Liver (tissue), 10 donors: ENCODE data around the gene FAM25A. TPM values are rescaled to one million over a fixed set of nuclear protein-coding genes. Genes with fewer than 3 reads are reported as not detected.

Experiments used
- DNase-seq: peaks from one replicate; pipeline ENCODE4 v3.0.0-alpha.2; 2017; ENCODE audit warnings: low spot score
- H3K27ac ChIP-seq, 2 donors: one replicate each; pipeline ENCODE4 v1.7.0; 2013; ENCODE audit warnings: inconsistent platforms in 2 of 2, low read length in 2 of 2, control low read depth in 1 of 2, low read depth in 1 of 2, mild to moderate bottlenecking in 1 of 2
- H3K27me3 ChIP-seq, 4 donors: one replicate each; pipeline versions ENCODE4 v1.6.1 to v1.7.0; 2013; ENCODE audit warnings: low read length in 3 of 4, inconsistent platforms in 1 of 4, mild to moderate bottlenecking in 1 of 4, moderate library complexity in 1 of 4; ENCODE audit not compliant: control insufficient read depth in 4 of 4, insufficient read depth in 4 of 4
- H3K36me3 ChIP-seq, 4 donors: one replicate each; pipeline versions ENCODE4 v1.6.1 to v1.7.0; 2013; ENCODE audit warnings: low read length in 3 of 4, mild to moderate bottlenecking in 3 of 4, low read depth in 1 of 4, moderate library complexity in 1 of 4; ENCODE audit not compliant: control insufficient read depth in 4 of 4, insufficient read depth in 3 of 4
- H3K4me1 ChIP-seq, 4 donors: one replicate each; pipeline versions ENCODE4 v1.6.1 to v1.7.0; 2013; ENCODE audit warnings: low read length in 3 of 4, mild to moderate bottlenecking in 3 of 4, moderate library complexity in 1 of 4; ENCODE audit not compliant: control insufficient read depth in 4 of 4, insufficient read depth in 4 of 4
- H3K4me3 ChIP-seq, 3 donors: one replicate each; pipeline versions ENCODE4 v1.6.1 to v1.7.0; 2013; ENCODE audit warnings: low read length in 3 of 3, control low read depth in 1 of 3, low read depth in 1 of 3, mild to moderate bottlenecking in 1 of 3
- H3K9ac ChIP-seq, 2 donors: one replicate each; pipeline ENCODE4 v1.7.0; 2013; ENCODE audit warnings: low read length in 2 of 2, mild to moderate bottlenecking in 2 of 2, moderate library complexity in 2 of 2, control low read depth in 1 of 2, low read depth in 1 of 2
- H3K9me3 ChIP-seq, 4 donors: one replicate each; pipeline versions ENCODE4 v1.6.1 to v1.7.0; 2013; ENCODE audit warnings: low read length in 3 of 4; ENCODE audit not compliant: control insufficient read depth in 4 of 4
- EGR1 ChIP-seq, 2 donors: IDR thresholded peaks; 2 replicates each; pipeline ENCODE4 v1.6.1; 2016 to 2018; ENCODE audit warnings: antibody characterized with exemption in 2 of 2, low read depth in 2 of 2
- FOXA1 ChIP-seq: IDR thresholded peaks from 2 replicates; pipeline ENCODE4 v1.6.1; 2016; ENCODE audit warnings: antibody characterized with exemption
- FOXA2 ChIP-seq: IDR thresholded peaks from 2 replicates; pipeline ENCODE4 v1.6.1; 2016; ENCODE audit warnings: antibody characterized with exemption
- GABPA ChIP-seq, 2 donors: IDR thresholded peaks in 1 of 2; conservative IDR thresholded peaks in 1 of 2; 2 replicates each; pipeline ENCODE4 v1.6.1; 2016; ENCODE audit warnings: antibody characterized with exemption in 2 of 2, mild to moderate bottlenecking in 1 of 2, moderate library complexity in 1 of 2
- HNF4A ChIP-seq, 2 donors: conservative IDR thresholded peaks; 2 replicates each; pipeline ENCODE4 v1.6.1; 2016; ENCODE audit warnings: antibody characterized with exemption in 2 of 2, mild to moderate bottlenecking in 2 of 2
- HNF4G ChIP-seq: IDR thresholded peaks from 2 replicates; pipeline ENCODE4 v1.6.1; 2016; ENCODE audit warnings: antibody characterized with exemption
- JUND ChIP-seq, 2 donors: IDR thresholded peaks; 2 replicates each; pipeline ENCODE4 v1.6.1; 2016; ENCODE audit warnings: antibody characterized with exemption in 2 of 2
- NR2F2 ChIP-seq: IDR thresholded peaks from 2 replicates; pipeline ENCODE4 v1.6.1; 2016; ENCODE audit warnings: antibody characterized with exemption
- RAD21 ChIP-seq, 2 donors: IDR thresholded peaks; 2 replicates each; pipeline ENCODE4 v1.6.1; 2016; ENCODE audit warnings: antibody characterized with exemption in 2 of 2, mild to moderate bottlenecking in 2 of 2
- RXRA ChIP-seq, 2 donors: IDR thresholded peaks; 2 replicates each; pipeline ENCODE4 v1.6.1; 2017 to 2018; ENCODE audit warnings: antibody characterized with exemption in 2 of 2, mild to moderate bottlenecking in 1 of 2
- SP1 ChIP-seq: IDR thresholded peaks from 2 replicates; pipeline ENCODE4 v1.6.1; 2018; ENCODE audit warnings: antibody characterized with exemption, mild to moderate bottlenecking
- TAF1 ChIP-seq: conservative IDR thresholded peaks from 2 replicates; pipeline ENCODE4 v1.6.1; 2016; ENCODE audit warnings: antibody characterized with exemption, mild to moderate bottlenecking
- YY1 ChIP-seq: IDR thresholded peaks from 2 replicates; pipeline ENCODE4 v1.6.1; 2016; ENCODE audit warnings: antibody characterized with exemption, mild to moderate bottlenecking
- WGBS: extraction: QIAGEN DNeasy Blood & Tissue Kit; methylation state at CpG from one replicate; pipeline ENCODE4 v1.1.7; 2013; 5-methylcytosine and 5-hydroxymethylcytosine counted together
- polyA plus RNA-seq, 2 donors: library from polyadenylated mRNA; stranded (reverse) in 1 of 2; unstranded in 1 of 2; fragments of 200-250 nt in 1 of 2; fragments of >200 nt in 1 of 2; fragmentation: Nextera tagmentation in 1 of 2; extraction: Ambion mirVana in 1 of 2; gene quantifications; one replicate each; pipeline versions ENCODE4 v1.2.1 to v1.2.3, GENCODE V29; 2013 to 2015
- small RNA-seq: library from RNA; depleted of rRNA; stranded (forward); fragments of <200 nt; gene quantifications from one replicate; pipeline ENCODE3, GENCODE V24; 2014
- total RNA-seq, 2 donors: library from RNA; depleted of rRNA; stranded (reverse); fragments of >200 nt; gene quantifications; one replicate each; pipeline ENCODE4 v1.2.3, GENCODE V29; 2014
- TF ChIP-seq, protein P1 (sequence below): IDR thresholded peaks from 2 replicates; pipeline ENCODE4 v1.6.1; 2016; ENCODE audit warnings: antibody characterized with exemption
- TF ChIP-seq, protein P2 (sequence below): IDR thresholded peaks from 2 replicates; pipeline ENCODE4 v1.6.1; 2016; ENCODE audit warnings: antibody characterized with exemption
- TF ChIP-seq, protein P3 (sequence below): fragments of 150-350 bp; IDR thresholded peaks from 2 replicates; pipeline ENCODE4 v1.5.1; 2017; ENCODE audit warnings: improper control_type of control experiment, low read depth, low read length; ENCODE audit not compliant: missing input control
- TF ChIP-seq, protein P4 (sequence below): IDR thresholded peaks from 2 replicates; pipeline ENCODE4 v1.6.1; 2016; ENCODE audit warnings: antibody characterized with exemption, mild to moderate bottlenecking
- TF ChIP-seq, protein P5 (sequence below): IDR thresholded peaks from 2 replicates; pipeline ENCODE4 v1.6.1; 2016; ENCODE audit warnings: antibody characterized with exemption
- donor health status: healthy.
- donor health status: healthy.
- donor health status: healthy.
- donor health status: healthy.
- donor health status: healthy.

Gene FAM25A
- total and polyA plus RNA-seq, 4 donors, result not detected

DNA sequence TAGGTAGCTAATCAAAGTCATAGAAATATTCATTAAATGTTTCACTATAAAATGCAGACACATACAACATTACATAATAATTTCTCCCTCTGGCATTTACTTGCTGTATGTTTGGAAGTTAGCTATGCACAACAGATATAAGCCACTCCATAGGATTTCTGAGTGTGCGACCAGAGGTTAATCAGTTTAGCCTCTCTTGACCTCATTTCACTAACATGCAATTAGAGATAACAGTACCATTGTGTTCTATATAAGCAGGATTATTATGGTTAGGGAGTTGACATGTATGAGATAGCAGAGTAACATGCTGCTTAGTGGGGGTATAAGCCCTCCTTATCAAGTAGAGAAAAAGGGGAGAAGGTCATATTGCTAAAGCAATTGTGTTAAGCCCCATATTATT lies 48.2 kb downstream of the FAM25A start:
- H3K36me3 ChIP-seq, result peaks cover 9 to 71% (median 47%) of the 10 kb centered on the region in 4 donors
- H3K4me3 ChIP-seq, result no peak overlapping the region
- H3K27me3 ChIP-seq, result no peaks in the 10 kb centered on the region
- peaks cover 4 to 27% (median 25%) of the 10 kb centered on the region in 4 donors for H3K4me1 ChIP-seq
- no peak for DNase-seq
- no peak overlapping the region for H3K27ac ChIP-seq
- TF ChIP-seq RAD21 (IDR thresholded peaks at IDR 0.05), result no peak
- no peaks in the 10 kb centered on the region for H3K9me3 ChIP-seq
- H3K9ac ChIP-seq, result no peak overlapping the region
- WGBS, result 92% methylated on average over 1 of the region's 1 CpG

DNA sequence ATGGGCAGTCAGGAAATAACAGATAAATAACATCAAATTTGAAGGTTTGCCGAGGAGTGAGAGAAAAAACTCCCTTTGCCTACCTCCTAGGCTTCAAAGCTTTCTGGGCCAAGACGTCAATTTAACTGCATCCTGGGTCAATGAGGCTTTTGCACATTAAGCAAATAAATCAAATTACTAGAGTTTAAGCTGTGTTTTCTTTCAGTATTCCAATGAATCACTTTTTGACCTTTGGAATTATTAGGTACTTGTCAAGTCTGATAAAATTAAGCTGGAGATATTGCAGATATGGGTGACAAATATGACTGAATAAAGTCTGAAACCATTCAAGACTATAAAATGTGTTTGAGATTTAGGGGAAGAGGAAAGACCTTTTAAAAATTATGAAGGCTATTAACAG lies 52.4 kb downstream of the FAM25A start:
- 43% methylated on average over 2 of the region's 2 CpGs for WGBS
- no peak for DNase-seq
- Histone ChIP-seq H3K4me3 (no peak overlapping the region), H3K27me3 (no peaks in the 10 kb centered on the region), H3K4me1 (peaks cover 1 to 18% (median 15%) of the 10 kb centered on the region in 4 donors), H3K9me3 (no peaks in the 10 kb centered on the region), H3K36me3 (peaks cover 9 to 49% (median 25%) of the 10 kb centered on the region in 4 donors), H3K27ac (no peak overlapping the region), H3K9ac (no peak overlapping the region)
- no peak for TF ChIP-seq HNF4G
- TF ChIP-seq, protein P1, sequence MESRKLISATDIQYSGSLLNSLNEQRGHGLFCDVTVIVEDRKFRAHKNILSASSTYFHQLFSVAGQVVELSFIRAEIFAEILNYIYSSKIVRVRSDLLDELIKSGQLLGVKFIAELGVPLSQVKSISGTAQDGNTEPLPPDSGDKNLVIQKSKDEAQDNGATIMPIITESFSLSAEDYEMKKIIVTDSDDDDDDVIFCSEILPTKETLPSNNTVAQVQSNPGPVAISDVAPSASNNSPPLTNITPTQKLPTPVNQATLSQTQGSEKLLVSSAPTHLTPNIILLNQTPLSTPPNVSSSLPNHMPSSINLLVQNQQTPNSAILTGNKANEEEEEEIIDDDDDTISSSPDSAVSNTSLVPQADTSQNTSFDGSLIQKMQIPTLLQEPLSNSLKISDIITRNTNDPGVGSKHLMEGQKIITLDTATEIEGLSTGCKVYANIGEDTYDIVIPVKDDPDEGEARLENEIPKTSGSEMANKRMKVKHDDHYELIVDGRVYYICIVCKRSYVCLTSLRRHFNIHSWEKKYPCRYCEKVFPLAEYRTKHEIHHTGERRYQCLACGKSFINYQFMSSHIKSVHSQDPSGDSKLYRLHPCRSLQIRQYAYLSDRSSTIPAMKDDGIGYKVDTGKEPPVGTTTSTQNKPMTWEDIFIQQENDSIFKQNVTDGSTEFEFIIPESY, result no peak
- TF ChIP-seq SP1, result no peak
- TF ChIP-seq, protein P2, sequence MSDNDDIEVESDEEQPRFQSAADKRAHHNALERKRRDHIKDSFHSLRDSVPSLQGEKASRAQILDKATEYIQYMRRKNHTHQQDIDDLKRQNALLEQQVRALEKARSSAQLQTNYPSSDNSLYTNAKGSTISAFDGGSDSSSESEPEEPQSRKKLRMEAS, result no peak
- no peak for TF ChIP-seq JUND (IDR thresholded peaks at IDR 0.05)
- no peak for TF ChIP-seq FOXA1
- TF ChIP-seq EGR1 (IDR thresholded peaks at IDR 0.05; ENCODE audit: low read depth in 2 of 2), result no peak
- TF ChIP-seq HNF4A (conservative IDR thresholded peaks at IDR 0.05), result no peak
- TF ChIP-seq YY1, result no peak
- no peak for TF ChIP-seq RXRA (IDR thresholded peaks at IDR 0.05)
- TF ChIP-seq, protein P3, sequence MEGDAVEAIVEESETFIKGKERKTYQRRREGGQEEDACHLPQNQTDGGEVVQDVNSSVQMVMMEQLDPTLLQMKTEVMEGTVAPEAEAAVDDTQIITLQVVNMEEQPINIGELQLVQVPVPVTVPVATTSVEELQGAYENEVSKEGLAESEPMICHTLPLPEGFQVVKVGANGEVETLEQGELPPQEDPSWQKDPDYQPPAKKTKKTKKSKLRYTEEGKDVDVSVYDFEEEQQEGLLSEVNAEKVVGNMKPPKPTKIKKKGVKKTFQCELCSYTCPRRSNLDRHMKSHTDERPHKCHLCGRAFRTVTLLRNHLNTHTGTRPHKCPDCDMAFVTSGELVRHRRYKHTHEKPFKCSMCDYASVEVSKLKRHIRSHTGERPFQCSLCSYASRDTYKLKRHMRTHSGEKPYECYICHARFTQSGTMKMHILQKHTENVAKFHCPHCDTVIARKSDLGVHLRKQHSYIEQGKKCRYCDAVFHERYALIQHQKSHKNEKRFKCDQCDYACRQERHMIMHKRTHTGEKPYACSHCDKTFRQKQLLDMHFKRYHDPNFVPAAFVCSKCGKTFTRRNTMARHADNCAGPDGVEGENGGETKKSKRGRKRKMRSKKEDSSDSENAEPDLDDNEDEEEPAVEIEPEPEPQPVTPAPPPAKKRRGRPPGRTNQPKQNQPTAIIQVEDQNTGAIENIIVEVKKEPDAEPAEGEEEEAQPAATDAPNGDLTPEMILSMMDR, result no peak
- TF ChIP-seq GABPA (IDR thresholded peaks at IDR 0.05 in 1 of 2, conservative IDR thresholded peaks at IDR 0.05 in 1 of 2), result no peak
- TF ChIP-seq, protein P4, sequence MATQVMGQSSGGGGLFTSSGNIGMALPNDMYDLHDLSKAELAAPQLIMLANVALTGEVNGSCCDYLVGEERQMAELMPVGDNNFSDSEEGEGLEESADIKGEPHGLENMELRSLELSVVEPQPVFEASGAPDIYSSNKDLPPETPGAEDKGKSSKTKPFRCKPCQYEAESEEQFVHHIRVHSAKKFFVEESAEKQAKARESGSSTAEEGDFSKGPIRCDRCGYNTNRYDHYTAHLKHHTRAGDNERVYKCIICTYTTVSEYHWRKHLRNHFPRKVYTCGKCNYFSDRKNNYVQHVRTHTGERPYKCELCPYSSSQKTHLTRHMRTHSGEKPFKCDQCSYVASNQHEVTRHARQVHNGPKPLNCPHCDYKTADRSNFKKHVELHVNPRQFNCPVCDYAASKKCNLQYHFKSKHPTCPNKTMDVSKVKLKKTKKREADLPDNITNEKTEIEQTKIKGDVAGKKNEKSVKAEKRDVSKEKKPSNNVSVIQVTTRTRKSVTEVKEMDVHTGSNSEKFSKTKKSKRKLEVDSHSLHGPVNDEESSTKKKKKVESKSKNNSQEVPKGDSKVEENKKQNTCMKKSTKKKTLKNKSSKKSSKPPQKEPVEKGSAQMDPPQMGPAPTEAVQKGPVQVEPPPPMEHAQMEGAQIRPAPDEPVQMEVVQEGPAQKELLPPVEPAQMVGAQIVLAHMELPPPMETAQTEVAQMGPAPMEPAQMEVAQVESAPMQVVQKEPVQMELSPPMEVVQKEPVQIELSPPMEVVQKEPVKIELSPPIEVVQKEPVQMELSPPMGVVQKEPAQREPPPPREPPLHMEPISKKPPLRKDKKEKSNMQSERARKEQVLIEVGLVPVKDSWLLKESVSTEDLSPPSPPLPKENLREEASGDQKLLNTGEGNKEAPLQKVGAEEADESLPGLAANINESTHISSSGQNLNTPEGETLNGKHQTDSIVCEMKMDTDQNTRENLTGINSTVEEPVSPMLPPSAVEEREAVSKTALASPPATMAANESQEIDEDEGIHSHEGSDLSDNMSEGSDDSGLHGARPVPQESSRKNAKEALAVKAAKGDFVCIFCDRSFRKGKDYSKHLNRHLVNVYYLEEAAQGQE, result no peak
- TF ChIP-seq FOXA2, result no peak
- TF ChIP-seq NR2F2, result no peak
- no peak for TF ChIP-seq TAF1
- no peak for TF ChIP-seq RAD21 (IDR thresholded peaks at IDR 0.05)
- TF ChIP-seq, protein P5, sequence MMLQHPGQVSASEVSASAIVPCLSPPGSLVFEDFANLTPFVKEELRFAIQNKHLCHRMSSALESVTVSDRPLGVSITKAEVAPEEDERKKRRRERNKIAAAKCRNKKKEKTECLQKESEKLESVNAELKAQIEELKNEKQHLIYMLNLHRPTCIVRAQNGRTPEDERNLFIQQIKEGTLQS, result no peak

Small RNA genes lying within 50 kb of the gene (small RNA-seq; reads per million reads assigned to genes)
- gene AL136982.5 (not detected), gene BMS1P3 (not detected), gene FAM25A (not detected), gene RNU6-529P (not detected)

Other genes starting within 250 kb of the FAM25A start
- gene MMRN2, start 62.7 kb upstream of the FAM25A start, total RNA-seq, result 10 to 100 TPM; 11.0 to 12.1 TPM
- gene MMRN2, start 62.7 kb upstream of the FAM25A start, polyA plus RNA-seq, result 1 to 10 TPM; 1.7 to 6.2 TPM
- 1 to 10 TPM in 1 of 2 donors, under 1 TPM in 1; 0.84 to 1.2 TPM for gene SNCG, start 61.7 kb upstream of the FAM25A start, total RNA-seq
- gene SNCG, start 61.7 kb upstream of the FAM25A start, polyA plus RNA-seq, result 1 to 10 TPM; 2.1 to 2.6 TPM
- 10 to 100 TPM in 1 of 2 donors, under 1 TPM in 1; 0.61 to 17.1 TPM for gene ADIRF, start 51.8 kb upstream of the FAM25A start, total RNA-seq
- gene ADIRF, start 51.8 kb upstream of the FAM25A start, polyA plus RNA-seq, result 10 to 100 TPM; 54.5 to 96.3 TPM
- 100 to 1,000 TPM; 434 to 601 TPM for gene GLUD1, start 74.5 kb downstream of the FAM25A start, total RNA-seq
- gene GLUD1, start 74.5 kb downstream of the FAM25A start, polyA plus RNA-seq, result 100 to 1,000 TPM; 335 to 400 TPM
- 10 to 100 TPM; 11.7 to 39.5 TPM for gene SHLD2, start 74.9 kb downstream of the FAM25A start, total RNA-seq
- 10 to 100 TPM; 17.4 to 32.3 TPM for gene SHLD2, start 74.9 kb downstream of the FAM25A start, polyA plus RNA-seq
- 1 to 10 TPM in 1 of 2 donors, under 1 TPM in 1; 0.59 to 1.9 TPM for gene NUTM2A, start 205.2 kb downstream of the FAM25A start, total RNA-seq
- gene NUTM2A, start 205.2 kb downstream of the FAM25A start, polyA plus RNA-seq, result under 1 TPM in 1 of 2 donors, not detected in 1; 0.57 TPM